ENCODE measurements around the gene DNAH14. TPM values are rescaled to one million over a fixed set of nuclear protein-coding genes. Genes with fewer than 3 reads are reported as not detected.

DNAH14 gene
- total RNA-seq, 1 experiment from 2014 or later, result 47.0 TPM

- ChIA-PET CTCF (no interaction called here), POLR2A (no interaction called here)
- DNase-seq (ENCODE audit: low read depth, low spot score) (no peak), ATAC-seq (no peak)
- Histone ChIP-seq H3K4me3 (ENCODE audit: low read depth in 2 of 2, low read length in 2 of 2) (no peak overlapping the region), H3K27ac (ENCODE audit: low read length) (no peak overlapping the region), H3K9me3 (ENCODE audit: control insufficient read depth, insufficient read depth, low read depth, low read length) (no peaks in the 10 kb centered on the region), H3K4me1 (ENCODE audit: control insufficient read depth, insufficient read depth, low read length) (no peaks in the 10 kb centered on the region), H3K27me3 (ENCODE audit: control insufficient read depth, insufficient read depth, low read length) (no peaks in the 10 kb centered on the region), H3K36me3 (ENCODE audit: control insufficient read depth, insufficient read depth, low read length) (no peaks in the 10 kb centered on the region; the same call in 1 of the 2 replicates)
- in situ Hi-C loops (cut with HindIII; ENCODE audit: low pct_unique_long_range_greater_than_20kb, low sequenced_read_pairs), result no loop called here
- TF ChIP-seq, protein P1, sequence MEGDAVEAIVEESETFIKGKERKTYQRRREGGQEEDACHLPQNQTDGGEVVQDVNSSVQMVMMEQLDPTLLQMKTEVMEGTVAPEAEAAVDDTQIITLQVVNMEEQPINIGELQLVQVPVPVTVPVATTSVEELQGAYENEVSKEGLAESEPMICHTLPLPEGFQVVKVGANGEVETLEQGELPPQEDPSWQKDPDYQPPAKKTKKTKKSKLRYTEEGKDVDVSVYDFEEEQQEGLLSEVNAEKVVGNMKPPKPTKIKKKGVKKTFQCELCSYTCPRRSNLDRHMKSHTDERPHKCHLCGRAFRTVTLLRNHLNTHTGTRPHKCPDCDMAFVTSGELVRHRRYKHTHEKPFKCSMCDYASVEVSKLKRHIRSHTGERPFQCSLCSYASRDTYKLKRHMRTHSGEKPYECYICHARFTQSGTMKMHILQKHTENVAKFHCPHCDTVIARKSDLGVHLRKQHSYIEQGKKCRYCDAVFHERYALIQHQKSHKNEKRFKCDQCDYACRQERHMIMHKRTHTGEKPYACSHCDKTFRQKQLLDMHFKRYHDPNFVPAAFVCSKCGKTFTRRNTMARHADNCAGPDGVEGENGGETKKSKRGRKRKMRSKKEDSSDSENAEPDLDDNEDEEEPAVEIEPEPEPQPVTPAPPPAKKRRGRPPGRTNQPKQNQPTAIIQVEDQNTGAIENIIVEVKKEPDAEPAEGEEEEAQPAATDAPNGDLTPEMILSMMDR (IDR thresholded peaks at IDR 0.05), result no peak
- no peak for TF ChIP-seq POLR2AphosphoS5 (IDR thresholded peaks at IDR 0.05; ENCODE audit: low read depth, low read length)
- TF ChIP-seq REST (IDR thresholded peaks at IDR 0.05; ENCODE audit: insufficient read depth in 1 of 2, low read depth in 2 of 2, low read length in 1 of 2), result no peak
- TF ChIP-seq TCF7L2 (IDR thresholded peaks at IDR 0.05; ENCODE audit: low read depth, low read length), result no peak
- TF ChIP-seq SIN3A (IDR thresholded peaks at IDR 0.05; ENCODE audit: borderline replicate concordance, insufficient read depth, low read depth, low read length), result no peak
- intact Hi-C loops (cut with micrococcal nuclease; ENCODE audit: unreplicated experiment), result no loop called here
- no TSS peak for BruUV-seq (replicated peaks)
Observed at GRCh38 chr1:225156254-225156653, 226.8 kb downstream of the DNAH14 start.

DNA sequence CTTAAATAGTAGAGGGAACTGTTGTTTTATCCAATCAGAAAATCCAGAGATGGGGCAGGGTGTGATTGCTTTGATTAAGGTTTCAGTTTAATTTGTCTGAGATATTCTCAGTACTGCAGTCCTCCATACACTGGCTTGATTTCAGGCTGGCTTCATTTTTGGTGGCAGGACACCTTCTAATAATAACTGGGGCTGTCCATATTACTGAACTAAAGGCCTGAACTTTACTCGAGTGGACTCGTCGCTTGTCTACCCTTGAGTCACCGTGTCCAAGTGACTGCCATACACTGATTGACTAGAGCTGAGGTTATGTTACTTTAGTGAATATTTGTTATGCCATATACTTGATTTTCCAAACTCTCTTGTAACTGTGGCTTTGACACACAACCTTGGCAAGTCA lies 228.8 kb downstream of the DNAH14 start:
- DNase-seq (ENCODE audit: low read depth, low spot score), result no peak
- no peak for ATAC-seq
- Histone ChIP-seq H3K4me1 (ENCODE audit: control insufficient read depth, insufficient read depth, low read length) (no peaks in the 10 kb centered on the region), H3K4me3 (ENCODE audit: low read depth in 2 of 2, low read length in 2 of 2) (no peak overlapping the region), H3K9me3 (ENCODE audit: control insufficient read depth, insufficient read depth, low read depth, low read length) (no peaks in the 10 kb centered on the region), H3K27ac (ENCODE audit: low read length) (no peak overlapping the region), H3K36me3 (ENCODE audit: control insufficient read depth, insufficient read depth, low read length) (no peaks in the 10 kb centered on the region; the same call in 1 of the 2 replicates), H3K27me3 (ENCODE audit: control insufficient read depth, insufficient read depth, low read length) (no peaks in the 10 kb centered on the region)
- POLR2A ChIA-PET, result no interaction called here
- in situ Hi-C loops (cut with HindIII; ENCODE audit: low pct_unique_long_range_greater_than_20kb, low sequenced_read_pairs) (no loop called here), intact Hi-C loops (cut with micrococcal nuclease; ENCODE audit: unreplicated experiment) (no loop called here)
- no peak for TF ChIP-seq TCF7L2 (IDR thresholded peaks at IDR 0.05; ENCODE audit: low read depth, low read length)
- TF ChIP-seq REST (IDR thresholded peaks at IDR 0.05; ENCODE audit: insufficient read depth in 1 of 2, low read depth in 2 of 2, low read length in 1 of 2), result no peak
- TF ChIP-seq, protein P1 (IDR thresholded peaks at IDR 0.05), result no peak
- TF ChIP-seq POLR2AphosphoS5 (IDR thresholded peaks at IDR 0.05; ENCODE audit: low read depth, low read length), result no peak
- TF ChIP-seq SIN3A (IDR thresholded peaks at IDR 0.05; ENCODE audit: borderline replicate concordance, insufficient read depth, low read depth, low read length), result no peak
- CTCF ChIA-PET, result no interaction called here
- no TSS peak for BruUV-seq (replicated peaks)

Data from Panc1 (cell line).